GM10266 (cell line): ENCODE results near the gene TTC9B.

Source experiments
- DNase-seq: peaks from one replicate; pipeline ENCODE4 v3.0.0; 2012; ENCODE audit errors: extremely low spot score
- TF ChIP-seq, protein P1 (sequence below): IDR thresholded peaks from 2 replicates; pipeline ENCODE4 v1.5.1; 2012; ENCODE audit warnings: mild to moderate bottlenecking, low read depth; ENCODE audit not compliant: control insufficient read depth, insufficient read depth; ENCODE audit errors: missing control alignments

TTC9B gene

DNA sequence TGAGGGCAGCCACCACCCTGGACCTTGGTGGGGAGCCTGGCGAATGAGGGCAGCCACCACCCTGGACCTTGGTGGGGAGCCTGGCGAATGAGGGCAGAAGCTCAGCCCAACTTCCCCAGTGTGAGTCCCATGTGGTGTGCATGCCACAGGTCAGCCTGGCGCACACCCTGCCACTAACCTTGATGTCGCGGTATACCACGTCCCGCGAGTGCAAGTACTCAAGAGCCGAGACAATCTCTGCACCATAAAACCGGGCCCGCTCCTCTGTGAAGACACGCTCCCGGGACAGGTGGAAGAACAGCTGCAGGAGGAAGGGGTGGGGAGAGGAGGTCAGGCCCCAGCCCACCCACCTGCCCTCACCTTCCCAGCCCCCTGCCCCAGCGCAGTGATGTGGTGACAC is 19.6 kb upstream of the TTC9B start:
- DNase-seq, result no peak
- TF ChIP-seq, protein P1, sequence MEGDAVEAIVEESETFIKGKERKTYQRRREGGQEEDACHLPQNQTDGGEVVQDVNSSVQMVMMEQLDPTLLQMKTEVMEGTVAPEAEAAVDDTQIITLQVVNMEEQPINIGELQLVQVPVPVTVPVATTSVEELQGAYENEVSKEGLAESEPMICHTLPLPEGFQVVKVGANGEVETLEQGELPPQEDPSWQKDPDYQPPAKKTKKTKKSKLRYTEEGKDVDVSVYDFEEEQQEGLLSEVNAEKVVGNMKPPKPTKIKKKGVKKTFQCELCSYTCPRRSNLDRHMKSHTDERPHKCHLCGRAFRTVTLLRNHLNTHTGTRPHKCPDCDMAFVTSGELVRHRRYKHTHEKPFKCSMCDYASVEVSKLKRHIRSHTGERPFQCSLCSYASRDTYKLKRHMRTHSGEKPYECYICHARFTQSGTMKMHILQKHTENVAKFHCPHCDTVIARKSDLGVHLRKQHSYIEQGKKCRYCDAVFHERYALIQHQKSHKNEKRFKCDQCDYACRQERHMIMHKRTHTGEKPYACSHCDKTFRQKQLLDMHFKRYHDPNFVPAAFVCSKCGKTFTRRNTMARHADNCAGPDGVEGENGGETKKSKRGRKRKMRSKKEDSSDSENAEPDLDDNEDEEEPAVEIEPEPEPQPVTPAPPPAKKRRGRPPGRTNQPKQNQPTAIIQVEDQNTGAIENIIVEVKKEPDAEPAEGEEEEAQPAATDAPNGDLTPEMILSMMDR, result no peak

DNA sequence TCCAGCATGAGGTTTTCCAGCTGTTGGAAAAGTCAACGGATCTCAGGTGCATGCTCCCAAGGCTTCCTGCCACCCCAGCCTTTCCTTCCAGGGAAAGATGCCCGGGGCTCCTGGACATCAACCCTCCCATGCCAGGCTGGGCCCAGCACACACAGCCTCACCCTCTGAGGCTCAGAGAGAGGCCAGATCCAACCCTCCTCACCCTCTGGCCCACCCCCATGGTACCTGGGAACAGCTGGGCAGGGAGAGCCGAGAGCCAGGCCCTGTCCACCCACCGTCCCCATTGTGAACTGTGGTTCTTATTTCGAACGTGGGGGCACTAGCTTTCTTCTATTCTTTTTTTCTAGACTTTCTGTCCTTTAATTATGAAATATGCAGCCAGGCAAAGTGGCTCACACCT is 18.2 kb upstream of the TTC9B start:
- no peak for DNase-seq
- TF ChIP-seq, protein P1, result no peak

DNA sequence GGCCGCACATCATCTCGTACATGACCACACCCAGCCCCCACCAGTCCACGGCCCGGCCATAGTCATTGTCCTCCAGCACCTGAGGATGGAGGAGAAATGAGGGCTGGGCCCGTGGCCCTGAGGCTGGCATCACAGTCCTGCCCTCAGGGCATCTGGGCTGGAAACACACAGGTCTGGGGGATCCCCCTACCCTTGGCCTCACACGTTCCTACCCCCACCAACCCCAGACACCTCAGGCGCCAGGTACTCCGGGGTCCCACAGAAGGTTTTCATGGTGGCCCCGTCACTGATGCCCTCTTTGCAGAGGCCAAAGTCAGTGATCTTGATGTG is 17.8 kb upstream of the TTC9B start:
- DNase-seq, result no peak
- TF ChIP-seq, protein P1, result no peak

DNA sequence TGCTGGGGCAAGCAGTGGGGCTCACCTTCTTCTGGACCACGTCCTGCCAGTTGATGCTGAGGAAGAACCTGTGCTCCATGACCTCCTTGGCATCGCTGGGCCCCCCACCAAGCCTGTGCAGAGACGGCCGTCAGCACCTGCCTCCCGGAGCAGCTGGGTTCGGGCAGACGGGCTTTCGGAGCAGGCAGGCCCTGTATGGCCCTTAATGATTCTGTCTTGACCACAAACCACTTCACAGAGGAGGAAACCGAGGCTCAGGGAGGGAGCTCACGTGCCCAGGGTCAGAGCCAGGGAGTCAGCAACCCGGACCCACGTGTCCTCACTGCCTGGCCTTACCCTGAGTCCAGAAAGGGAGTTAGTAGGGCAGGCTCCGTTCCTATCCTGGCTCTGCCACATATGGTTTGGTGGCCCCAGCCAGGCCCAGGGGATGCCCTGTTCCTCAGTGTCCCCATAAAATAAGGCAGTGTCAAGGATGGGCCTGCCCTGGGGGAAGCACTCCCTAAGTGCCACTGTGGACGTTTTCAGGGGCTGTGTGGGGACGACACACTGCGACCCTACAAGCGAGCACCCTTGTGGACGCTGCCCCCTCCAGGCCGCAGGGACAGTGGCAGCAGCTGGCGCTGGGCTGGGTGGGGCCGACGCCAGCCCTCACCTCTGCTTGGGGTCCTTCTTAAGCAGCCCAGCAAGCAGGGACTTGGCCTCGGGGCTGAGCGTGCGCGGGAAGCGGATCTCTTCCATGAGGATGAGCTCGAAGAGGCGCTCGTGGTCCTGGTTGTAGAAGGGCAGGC is 17.2 kb upstream of the TTC9B start:
- no peak for DNase-seq
- TF ChIP-seq, protein P1, result no peak

DNA sequence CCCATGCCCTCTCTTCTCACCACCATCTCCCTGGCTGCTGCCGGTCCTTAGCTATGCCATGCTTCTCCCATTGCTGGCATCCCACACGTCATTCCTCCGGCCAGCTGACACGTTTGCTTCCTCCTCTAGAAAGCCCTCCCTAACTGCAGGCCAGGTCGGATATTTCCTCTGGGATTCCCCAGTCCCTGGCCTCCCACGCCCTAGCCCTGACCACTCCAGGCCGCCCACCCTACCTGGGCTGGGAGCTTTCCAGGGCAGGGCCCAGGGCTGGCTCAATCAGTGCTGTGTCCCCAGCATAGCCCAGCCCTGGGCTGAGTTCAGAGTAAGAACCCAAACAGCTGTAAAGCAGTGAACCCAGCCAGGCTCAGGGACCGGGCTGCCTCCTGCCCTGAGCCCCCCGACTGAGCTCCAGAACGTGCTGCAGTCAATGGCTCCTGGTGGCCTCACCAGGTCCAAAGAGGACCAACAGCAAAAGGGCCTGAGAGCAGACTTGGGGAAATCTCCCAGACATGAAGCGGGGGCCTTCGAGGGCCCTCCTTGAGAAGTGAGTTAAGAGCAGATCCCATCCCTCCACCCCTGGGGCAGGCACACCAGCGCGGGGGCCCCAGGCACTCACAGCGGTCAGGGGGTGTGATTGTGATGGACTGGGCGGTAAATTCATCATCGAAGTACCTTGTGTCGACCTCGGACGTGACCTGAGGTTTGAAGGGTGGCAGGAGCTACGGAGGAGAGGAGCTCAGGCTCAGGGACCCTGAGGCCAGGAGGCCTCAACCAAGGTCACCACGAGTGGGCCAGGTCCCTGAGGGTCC is 16.4 kb upstream of the TTC9B start:
- DNase-seq, result no peak
- TF ChIP-seq, protein P1, result no peak

DNA sequence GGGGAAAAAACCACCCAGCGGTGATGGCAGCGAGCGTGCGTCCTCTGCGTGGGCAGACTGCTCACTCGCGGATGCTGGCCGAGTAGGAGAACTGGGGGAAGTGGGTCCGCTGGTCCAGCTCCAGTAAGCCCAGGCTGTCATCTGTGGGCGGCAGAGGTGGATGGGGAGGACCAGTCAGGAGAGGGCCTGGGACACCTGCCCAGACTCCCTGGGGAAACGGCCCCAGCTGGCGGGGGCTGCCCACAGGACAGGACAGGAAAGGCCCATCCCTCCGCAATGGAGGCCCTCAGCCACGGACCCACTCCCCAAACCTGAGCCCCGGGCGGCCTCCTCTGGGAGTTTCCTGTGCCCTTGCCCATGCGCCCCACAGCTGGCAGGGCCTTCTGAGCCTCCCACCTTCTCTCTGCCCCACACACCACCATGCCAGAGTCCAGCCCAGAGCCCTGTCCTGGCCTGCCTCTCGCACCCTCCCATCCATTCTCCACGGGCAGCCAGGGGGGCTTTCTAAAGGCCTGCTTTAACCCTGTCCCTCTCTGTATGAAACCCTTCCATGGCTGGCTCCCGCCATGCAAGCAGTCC is 15.7 kb upstream of the TTC9B start:
- TF ChIP-seq, protein P1, result no peak
- no peak for DNase-seq
